Germinal center (tissue), 1 donor: ENCODE results near the gene AKAP13.
A peak's percentile ranks its signal among the peaks of the same experiment; 100 is the strongest.
"Not testable (repeated sequence)": the region's sequence is repeated elsewhere in the genome, so short reads cannot be mapped to it uniquely, and the experiment has no call there.

Source experiments
- DNase-seq: peaks from one replicate; pipeline ENCODE4 v3.0.0; 2012; ENCODE audit warnings: mixed read lengths, low spot score

The AKAP13 gene, protein sequence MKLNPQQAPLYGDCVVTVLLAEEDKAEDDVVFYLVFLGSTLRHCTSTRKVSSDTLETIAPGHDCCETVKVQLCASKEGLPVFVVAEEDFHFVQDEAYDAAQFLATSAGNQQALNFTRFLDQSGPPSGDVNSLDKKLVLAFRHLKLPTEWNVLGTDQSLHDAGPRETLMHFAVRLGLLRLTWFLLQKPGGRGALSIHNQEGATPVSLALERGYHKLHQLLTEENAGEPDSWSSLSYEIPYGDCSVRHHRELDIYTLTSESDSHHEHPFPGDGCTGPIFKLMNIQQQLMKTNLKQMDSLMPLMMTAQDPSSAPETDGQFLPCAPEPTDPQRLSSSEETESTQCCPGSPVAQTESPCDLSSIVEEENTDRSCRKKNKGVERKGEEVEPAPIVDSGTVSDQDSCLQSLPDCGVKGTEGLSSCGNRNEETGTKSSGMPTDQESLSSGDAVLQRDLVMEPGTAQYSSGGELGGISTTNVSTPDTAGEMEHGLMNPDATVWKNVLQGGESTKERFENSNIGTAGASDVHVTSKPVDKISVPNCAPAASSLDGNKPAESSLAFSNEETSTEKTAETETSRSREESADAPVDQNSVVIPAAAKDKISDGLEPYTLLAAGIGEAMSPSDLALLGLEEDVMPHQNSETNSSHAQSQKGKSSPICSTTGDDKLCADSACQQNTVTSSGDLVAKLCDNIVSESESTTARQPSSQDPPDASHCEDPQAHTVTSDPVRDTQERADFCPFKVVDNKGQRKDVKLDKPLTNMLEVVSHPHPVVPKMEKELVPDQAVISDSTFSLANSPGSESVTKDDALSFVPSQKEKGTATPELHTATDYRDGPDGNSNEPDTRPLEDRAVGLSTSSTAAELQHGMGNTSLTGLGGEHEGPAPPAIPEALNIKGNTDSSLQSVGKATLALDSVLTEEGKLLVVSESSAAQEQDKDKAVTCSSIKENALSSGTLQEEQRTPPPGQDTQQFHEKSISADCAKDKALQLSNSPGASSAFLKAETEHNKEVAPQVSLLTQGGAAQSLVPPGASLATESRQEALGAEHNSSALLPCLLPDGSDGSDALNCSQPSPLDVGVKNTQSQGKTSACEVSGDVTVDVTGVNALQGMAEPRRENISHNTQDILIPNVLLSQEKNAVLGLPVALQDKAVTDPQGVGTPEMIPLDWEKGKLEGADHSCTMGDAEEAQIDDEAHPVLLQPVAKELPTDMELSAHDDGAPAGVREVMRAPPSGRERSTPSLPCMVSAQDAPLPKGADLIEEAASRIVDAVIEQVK (N-terminal part only)

DNA sequence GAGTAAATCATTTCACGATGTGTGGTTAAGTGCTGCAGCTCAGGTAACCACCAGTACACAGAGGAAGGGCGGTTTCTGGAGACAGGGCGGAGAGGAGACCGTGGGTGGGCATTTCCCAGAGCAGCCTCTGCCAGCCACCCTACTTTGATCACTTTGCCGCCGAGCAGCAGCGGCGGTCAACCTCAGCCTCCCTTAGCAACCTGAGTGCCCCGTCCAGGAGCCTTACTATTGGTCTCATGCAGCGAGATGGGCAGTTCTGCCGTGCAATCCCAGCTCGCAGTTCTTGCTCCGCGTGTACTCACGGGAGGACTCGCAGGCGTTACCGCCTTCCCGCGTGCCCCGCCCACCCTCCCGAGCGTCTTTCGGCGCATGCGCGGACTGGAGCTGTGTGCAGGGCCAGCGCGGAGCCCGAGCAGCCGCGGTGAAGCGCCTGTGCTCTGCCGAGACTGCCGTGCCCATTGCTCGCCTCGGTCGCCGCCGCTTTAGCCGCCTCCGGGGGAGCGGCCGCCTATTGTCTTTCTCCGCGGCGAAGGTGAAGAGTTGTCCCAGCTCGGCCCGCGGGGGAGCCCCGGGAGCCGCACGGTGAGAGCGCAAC lies at the start of gene AKAP13:
AKAP13 (plus strand) TSS at position 387 of the 595 bp plus-strand sequence. CDS start 105,118 bp downstream, outside the sequence.
- DNase-seq: peak; percentile 96

DNA sequence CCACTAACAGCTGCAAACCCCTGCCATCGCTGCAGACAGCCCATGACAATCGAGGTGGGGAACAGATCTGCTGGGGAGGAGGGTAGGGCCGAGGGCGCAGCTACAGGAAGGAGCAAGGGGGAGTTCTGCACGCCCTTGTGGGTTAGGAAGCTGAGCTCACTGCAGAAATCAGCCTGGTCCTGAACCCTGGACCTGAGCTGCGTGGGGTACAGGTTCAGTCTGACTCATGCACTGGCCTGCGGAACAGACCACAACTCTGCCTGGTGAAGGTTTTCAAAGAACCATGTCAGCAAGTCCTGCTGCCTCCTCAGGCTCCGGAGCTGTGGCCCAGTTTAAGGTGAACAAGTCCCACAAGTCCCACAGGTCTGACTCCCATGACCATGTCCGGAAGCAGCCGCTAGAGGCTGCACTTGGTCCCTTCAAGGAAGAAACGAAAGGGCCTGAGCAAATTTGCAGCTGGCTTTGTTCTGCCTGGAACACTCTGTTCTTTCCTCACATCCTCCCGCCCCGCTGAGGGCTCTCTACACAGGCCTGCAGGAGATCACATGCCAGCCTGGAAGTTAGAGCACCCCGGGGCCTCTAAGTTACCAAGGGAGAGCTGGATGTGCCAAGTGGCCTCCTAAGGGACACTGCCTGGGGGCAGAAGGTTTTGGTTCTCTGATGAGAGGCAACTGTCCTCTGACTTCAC lies 49.4 kb upstream of the AKAP13 start:
- peak; percentile 77 for DNase-seq

DNA sequence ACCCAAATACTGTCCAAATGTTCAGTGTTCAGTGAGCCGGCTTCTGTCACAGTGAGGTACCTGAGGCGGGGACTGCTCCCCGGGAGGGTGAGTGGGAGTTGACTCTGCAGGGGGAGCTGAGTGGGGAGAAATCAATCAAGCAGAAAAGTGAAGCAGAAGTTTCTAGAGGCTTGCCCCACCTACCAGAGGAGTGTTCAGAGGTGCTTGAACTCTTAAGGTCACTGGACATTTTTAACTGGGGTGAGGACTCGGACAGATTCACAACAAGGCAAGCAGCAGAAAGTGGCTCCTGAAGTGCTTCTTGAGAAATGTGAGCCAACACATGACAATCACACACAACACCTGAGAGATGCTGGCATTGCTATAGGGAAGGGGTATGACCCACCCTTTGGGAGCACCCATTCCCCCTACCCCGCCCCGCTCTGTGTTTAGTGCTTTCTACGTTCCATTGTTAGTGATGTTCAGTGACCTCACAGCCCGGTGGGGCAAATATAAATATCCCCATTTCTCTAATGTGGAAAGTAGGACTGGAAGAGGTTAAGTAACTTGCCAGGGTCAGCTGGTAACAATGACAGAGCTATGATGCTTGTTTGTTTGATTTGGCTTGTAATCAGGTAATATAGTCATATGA lies 48.6 kb upstream of the AKAP13 start:
- DNase-seq: peak; percentile 41

DNA sequence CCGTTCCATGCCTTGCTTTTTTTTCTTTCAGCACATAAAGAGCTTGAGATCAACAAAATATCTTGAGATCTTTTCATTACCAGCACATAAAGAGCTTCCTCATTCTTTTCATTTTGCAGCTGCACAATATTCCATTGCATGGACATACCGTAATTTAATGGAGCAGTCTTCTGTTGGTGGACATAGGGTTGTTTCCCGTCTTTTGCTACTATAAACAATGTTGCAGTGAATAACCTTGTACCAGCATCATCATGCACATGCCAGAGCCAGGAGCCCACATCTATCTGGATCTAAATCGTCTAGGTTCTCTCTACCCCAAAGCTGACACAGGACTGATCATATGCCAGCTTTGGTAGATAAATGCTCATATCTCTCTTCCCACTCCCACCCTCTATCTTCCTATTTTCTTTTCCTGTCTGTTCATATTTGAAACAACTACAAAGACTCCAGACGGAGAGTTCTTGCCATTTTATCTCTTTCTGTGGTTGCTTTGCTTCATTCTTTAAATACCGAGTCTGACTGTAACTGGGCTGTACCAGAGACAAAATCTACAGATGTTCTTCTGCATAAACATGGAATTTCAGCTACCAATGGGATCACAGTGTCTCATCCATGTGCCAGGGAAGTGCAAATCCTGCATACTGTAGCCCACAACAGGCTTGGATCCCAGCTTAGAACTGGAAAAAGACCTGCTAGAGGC lies 47.1 kb upstream of the AKAP13 start:
- no peak for DNase-seq

DNA sequence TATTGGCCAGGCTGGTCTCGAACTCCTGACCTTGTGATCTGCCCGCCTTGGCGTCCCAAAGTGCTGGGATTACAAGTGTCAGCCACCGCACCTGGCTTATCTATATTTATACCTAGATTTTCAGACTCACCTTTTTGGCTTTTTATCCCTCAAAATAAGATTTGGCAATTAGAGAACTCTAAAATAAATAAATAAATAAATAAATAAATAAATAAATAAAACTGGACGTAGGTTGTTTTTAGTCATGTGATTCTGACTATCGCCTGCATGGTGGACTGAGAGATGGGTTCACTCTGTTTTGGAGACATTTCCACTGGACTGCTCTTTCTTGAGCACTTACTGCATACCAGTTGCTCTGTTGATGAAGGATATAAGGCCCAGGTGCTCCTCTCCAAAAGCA lies 46.2 kb upstream of the AKAP13 start:
- no peak for DNase-seq

DNA sequence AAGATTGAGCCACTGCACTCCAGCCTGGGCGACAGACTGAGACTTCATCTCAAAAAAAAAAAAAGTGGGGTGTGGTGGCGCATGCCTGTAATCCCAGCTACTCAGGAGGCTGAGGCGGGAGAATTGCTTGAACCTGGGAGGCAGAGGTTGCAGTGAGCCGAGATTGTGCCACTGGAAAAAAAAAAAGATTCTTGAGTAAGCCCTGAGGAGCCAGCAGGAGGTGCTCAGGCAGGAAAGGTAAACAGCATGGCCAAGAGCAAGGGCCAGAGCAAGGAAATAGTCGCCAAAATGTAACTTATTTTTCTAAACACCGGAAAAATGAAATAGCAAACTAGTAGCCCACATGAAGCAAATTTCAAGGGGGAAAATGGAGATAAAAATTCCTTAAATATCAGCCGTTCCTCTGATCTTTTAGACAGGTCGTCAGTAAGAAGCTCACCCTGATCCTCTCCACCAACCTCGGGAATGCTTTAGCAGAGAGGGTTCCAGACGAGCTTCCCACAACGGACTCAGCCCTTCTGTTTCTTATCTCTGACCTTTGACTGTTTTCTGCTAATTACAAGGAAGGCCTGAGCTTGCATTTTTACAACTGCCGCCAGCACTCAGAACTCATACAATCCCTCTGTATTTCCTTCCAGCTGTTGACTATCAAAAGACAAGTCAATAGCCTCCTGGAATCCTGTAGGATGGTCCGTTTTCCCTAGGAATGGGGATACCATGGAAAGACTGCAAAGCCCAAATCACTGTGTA lies 45.0 kb upstream of the AKAP13 start:
- DNase-seq: no peak

DNA sequence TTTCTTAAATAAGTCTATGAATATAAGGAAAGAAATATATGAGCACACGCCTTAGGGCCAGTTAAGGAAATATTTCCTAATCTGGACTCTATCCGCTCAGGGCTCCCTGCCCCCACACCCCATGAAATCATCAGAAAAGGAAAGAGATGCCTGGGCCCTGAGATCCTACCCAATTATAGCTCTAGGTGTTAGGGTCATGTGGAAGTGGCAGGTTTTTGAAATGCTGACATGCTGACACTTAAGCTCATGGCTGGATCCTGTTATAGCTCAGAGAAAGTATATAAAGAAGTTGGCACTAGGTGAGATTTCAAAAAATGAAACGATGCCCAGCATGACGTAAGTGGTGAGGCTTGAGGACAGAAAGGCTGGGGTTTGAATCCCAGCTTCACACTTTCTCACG lies 43.5 kb upstream of the AKAP13 start:
- no peak for DNase-seq

DNA sequence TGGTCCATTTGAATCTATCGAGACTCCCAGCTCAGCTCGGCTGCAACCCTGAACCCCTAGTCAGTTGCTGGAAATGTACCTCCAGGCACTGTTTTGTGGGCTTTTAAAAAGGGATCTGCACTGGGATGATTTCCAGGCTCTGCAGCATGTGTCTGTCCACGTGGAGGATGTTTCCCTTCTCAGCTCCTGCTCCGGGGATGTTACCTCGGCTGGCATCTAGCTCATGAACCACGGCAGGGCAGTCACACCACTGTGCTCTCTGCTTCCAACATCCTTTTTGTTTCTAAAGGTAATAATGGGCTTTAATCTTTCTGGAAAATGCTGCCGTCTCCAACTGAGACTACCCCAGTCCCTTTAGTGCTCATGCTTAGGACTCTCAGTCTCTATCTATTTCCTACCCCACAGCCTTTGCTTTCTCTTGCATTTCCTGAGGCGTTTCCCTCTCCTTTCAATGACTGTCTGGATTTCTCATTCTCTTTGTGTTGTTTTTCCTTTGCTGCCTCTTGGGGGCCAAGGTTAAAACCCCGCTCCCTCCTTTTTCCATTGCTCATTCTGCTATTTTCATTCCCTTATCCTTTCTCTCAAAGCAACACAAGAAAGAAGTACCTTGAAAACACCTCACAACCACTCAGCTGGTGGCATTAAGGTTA lies 42.9 kb upstream of the AKAP13 start:
- no peak for DNase-seq

DNA sequence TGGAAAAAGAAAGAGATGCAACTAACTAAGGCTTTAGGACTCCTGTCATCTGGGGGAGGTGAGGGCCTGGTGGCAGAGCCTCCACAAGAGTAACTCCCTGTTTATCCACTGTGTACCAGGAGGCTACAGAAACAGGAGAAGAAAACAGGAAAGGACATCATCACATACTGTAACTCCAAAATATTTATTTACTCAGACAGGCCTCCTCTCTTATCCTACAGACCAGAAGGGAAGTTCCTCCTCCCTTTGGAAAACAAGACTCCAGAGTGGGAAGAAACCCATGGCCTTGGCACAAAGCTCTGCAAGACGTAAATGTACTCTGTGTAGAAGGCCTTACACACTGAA lies 40.1 kb upstream of the AKAP13 start:
- DNase-seq: no peak

DNA sequence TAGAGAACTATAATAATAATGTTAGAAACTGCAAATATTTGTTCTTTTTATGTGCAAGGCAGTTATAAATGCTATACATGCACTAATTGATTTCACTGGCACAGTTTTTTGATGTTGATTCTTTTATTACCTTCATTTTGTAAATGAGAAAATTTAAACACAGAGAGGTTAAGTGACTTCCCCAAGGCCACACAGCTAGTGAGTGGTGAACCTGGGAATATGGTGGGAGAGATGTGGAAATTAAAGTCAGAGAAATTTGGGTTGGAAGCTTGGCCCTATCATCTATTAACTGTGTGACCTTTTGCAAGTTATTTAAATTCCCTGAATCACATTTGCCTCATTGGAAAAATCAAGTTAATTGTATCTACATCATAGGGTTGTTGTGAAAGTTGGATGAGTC lies 39.6 kb upstream of the AKAP13 start:
- DNase-seq: no peak

DNA sequence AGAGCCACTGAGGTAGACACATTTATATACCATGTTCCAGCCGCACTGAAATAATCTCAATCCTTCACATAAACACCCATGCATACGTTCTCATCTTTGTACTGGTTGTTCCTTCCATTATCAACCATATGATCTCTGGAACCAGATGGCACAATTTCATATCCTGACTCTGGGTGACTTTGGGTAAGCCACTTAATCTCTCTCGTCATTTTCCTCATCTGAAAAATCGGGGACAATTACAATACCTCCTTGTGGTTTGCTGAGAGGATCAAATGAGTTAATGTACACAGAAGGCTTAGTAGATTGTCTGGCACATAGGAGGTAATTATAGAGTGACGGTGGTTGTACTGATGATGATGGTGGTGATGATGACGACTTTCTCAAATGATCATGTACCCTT lies 38.2 kb upstream of the AKAP13 start:
- DNase-seq: not testable (repeated sequence)

DNA sequence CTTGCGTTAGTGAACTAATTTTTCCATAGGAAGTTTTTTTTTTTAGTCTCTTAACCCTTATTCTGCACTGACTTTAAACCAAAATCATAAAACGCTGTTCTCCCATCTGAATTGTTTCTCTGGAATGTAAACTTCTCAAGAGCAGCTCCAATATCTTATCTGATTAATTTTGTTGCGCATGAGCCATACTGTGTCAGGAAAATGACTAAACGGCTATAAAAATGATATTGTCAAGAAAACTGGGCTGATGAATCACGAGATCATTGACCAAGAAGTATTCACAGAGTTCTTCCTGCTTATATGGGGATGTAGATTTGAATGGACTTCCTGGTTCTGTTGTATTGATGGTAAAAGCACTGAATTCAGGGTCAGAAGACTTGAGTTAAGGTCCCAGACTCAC lies 37.0 kb upstream of the AKAP13 start:
- DNase-seq: not testable (repeated sequence)

DNA sequence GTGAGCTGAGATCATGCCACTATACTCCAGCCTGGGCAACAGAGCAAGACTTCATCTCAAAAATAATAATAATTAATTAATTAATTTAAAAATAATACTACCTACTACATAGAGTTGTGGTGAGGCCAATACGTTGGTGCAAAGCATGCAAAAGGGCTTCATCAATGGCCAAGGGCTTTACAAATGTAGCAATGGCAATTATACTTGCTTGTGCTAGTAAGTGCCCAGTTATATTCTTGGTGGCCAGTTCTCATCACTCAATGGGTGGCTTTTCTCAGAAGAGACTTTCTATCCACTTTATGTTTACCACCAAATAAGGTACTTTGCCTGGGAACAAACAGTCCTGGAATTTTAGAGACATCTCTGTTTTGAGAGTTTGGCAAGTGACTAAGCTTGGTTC lies 36.2 kb upstream of the AKAP13 start:
- DNase-seq: not testable (repeated sequence)

DNA sequence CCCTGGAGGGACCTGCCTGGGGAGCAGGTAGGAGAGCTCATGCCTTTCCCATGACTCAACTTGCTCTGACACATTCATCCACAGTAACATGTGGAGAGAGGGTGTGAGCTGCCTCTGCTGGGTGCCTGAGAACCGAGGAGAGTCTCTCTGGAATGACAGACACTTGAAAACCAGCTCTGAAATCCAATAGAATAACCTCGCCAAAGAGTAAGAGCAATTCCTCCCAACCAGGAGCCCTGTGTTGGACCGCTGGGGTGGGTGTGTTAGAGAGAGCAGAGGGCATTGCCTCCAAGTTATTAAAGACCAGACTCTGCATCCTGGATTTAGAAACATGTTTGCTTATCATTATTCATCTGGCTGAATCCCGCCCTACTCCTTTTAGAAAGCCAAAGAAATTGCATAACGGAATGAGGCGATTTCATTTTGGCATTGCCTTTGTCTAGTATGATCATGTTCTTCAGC lies 35.7 kb upstream of the AKAP13 start:
- DNase-seq: not testable (repeated sequence)

DNA sequence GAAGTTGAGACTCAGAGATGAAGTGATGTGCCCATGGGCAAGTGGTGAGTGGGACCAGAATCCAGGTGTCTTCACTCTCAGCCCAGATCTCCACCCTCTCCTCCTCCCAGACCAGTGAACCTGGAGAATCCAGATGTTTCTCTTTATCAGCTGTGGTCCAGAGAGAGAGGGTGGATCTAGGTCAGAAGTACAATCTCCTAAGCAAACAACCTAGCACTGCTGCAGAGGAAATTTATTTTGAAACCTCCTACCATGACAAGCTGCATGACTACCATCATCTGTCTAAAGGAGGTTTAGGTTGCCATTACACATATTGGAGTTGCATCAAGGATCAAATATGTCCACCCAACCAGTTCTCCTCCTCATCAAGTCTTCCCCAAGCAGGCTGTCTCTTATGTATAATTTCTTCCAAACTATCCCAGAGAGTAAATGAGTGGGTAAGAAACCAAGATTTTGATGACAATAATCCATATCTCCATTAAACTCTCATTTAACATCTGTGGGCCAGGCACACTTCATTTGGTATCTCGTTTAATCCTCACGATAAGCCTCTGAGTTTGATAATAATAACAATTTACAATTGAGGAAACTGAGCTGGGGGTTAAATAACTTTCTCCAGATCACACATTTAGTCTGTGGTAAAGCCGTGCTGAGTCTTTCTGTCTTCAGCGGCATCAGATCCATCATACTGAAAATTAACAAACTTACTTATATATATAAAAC lies 35.0 kb upstream of the AKAP13 start:
- DNase-seq: not testable (repeated sequence)

DNA sequence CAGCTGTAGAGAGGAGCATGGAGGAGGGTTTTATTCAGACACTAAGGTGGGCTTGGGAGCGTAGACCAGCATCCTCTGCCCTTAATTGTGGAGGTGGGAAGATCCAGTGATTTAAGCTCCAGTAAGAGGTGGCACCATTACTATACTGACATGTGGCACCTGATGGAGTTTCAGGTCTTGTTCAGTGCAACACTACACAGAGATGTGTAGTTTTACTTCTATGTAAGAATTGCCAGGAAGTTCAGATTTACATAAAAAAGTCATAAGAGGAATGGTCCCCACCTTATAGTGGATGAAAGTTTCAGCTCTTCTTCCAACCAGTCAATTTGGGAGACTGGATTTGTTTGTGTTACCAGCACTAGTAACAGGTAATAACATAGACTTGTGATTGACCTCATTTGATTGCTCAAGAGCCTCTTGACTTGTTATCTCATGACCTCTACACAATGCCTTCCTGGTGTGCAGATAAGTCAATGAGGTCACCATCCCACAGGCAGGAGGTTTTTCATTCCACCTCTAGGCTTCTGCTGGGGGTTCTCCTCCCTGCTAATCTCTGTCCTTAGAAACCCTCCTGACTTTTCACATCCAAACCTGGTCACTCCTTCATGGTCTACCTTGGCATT lies 33.8 kb upstream of the AKAP13 start:
- not testable (repeated sequence) for DNase-seq

DNA sequence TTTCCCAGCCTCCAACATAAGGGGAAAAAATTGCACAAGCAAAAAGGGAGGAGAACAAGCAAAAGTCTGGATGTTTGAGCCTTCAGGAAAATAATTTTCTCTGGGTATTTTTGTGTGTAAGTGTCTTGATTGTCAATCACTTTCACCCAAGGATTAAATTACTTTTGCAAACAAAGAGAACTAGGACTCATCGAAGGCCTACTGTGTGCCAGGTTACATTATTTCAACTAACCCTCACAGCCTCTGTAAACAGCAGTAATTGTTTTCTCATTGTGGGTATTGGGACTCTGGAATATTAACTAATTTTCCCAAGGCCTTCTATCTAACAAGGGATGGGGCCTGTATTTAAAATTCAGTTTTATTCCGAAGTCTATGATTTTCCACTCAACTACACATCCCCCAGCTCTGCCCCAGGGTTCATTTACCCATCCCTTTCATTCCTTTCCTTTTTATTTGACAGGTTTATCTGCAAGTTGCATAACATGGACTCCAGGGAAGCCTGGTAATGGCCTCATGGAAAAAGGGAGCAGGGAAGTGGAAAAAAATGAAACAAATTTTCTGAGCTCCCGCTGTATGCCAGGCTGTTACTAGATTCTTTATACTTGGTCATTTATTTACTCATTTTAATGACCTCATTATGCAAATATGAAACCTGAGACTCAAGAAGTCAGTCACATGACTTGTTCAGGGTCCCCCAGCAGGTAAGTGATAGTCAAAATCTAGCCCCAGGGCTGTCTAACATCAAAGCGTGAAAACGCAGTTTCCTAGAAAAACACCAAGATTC lies 32.9 kb upstream of the AKAP13 start:
- DNase-seq: not testable (repeated sequence)
